ENCODE data around the gene RPL36.

Gene RPL36

GRCh38 chr19:5690125-5690954 lies at the start of gene RPL36:
Gene RPL36, plus strand, starts transcription at chr19:5690295. Its CDS starts 213 bp downstream, at chr19:5690508.
- peak; percentile 98 to 99 for DNase-seq

- no peak for DNase-seq
Measured at GRCh38 chr19:5641171-5641570, 48.9 kb upstream of the RPL36 start.

GRCh38 chr19:5642204-5642603 lies 47.9 kb upstream of the RPL36 start:
- DNase-seq: no peak

- DNase-seq: no peak
Measured at GRCh38 chr19:5643060-5643459, 47.0 kb upstream of the RPL36 start.

- no peak for DNase-seq
Measured at GRCh38 chr19:5644037-5644436, 46.1 kb upstream of the RPL36 start.

GRCh38 chr19:5645409-5645808 lies 44.7 kb upstream of the RPL36 start:
- DNase-seq: no peak

GRCh38 chr19:5646703-5647102 lies 43.4 kb upstream of the RPL36 start:
- no peak for DNase-seq

GRCh38 chr19:5648464-5648863 lies 41.6 kb upstream of the RPL36 start:
- no peak for DNase-seq

- no peak for DNase-seq
Measured at GRCh38 chr19:5651361-5651760, 38.7 kb upstream of the RPL36 start.

GRCh38 chr19:5652261-5652660 lies 37.8 kb upstream of the RPL36 start:
- no peak for DNase-seq

GRCh38 chr19:5654931-5655330 lies 35.2 kb upstream of the RPL36 start:
- DNase-seq: no peak

- DNase-seq: no peak
Measured at GRCh38 chr19:5655412-5655811, 34.7 kb upstream of the RPL36 start.

- no peak for DNase-seq
Measured at GRCh38 chr19:5661483-5661882, 28.6 kb upstream of the RPL36 start.

GRCh38 chr19:5663904-5664303 lies 26.2 kb upstream of the RPL36 start:
- DNase-seq: no peak

GRCh38 chr19:5664515-5664914 lies 25.6 kb upstream of the RPL36 start:
- DNase-seq: no peak

GRCh38 chr19:5665781-5666513 lies 24.1 kb upstream of the RPL36 start:
- no peak for DNase-seq

- DNase-seq: no peak
Measured at GRCh38 chr19:5666921-5667610, 23.0 kb upstream of the RPL36 start.

- no peak for DNase-seq
Measured at GRCh38 chr19:5667751-5668271, 22.3 kb upstream of the RPL36 start.

- DNase-seq: no peak
Measured at GRCh38 chr19:5669212-5669611, 20.9 kb upstream of the RPL36 start.

GRCh38 chr19:5671600-5671999 lies 18.5 kb upstream of the RPL36 start:
- no peak for DNase-seq

- DNase-seq: no peak
Measured at GRCh38 chr19:5672708-5673459, 17.2 kb upstream of the RPL36 start.

GRCh38 chr19:5673752-5674151 lies 16.3 kb upstream of the RPL36 start:
- no peak for DNase-seq

- no peak for DNase-seq
Measured at GRCh38 chr19:5674714-5675113, 15.4 kb upstream of the RPL36 start.
